ENCODE data around the gene AMPH.
"Not testable (repeated sequence)": the region's sequence is repeated elsewhere in the genome, so short reads cannot be mapped to it uniquely, and the experiment has no call there.

AMPH gene

GRCh38 chr7:38354271-38354851 is 276.8 kb downstream of the AMPH start:
- peaks cover 71% of the 10 kb centered on the region for H3K4me1 ChIP-seq (ENCODE audit: low read depth, poor library complexity, severe bottlenecking)
- H3K4me3 ChIP-seq (IDR thresholded peaks at IDR 0.05; ENCODE audit: insufficient read depth, low read depth, low read length); H3K27me3 ChIP-seq (ENCODE audit: insufficient read depth, low read depth); H4K20me1 ChIP-seq (ENCODE audit: insufficient read depth); H3K36me3 ChIP-seq (ENCODE audit: insufficient read depth); H2AFZ ChIP-seq (ENCODE audit: low read depth); H3K9ac ChIP-seq: not testable (repeated sequence)
- TF ChIP-seq CTCF (conservative IDR thresholded peaks at IDR 0.05; ENCODE audit: low read depth, low read length): peak; percentile 70
- peak overlapping the region; percentile 58; the same call in 1 of the 2 replicates for H3K27ac ChIP-seq
- peaks cover 14% of the 10 kb centered on the region; the same call in 1 of the 2 replicates for H3K79me2 ChIP-seq (ENCODE audit: insufficient read depth, low read depth)
- 0 out of 2 replicates have a peak overlapping the region, but pooled peaks have one; percentile 24 for H3K4me2 ChIP-seq

GRCh38 chr7:38353431-38353881 is 277.7 kb downstream of the AMPH start:
- Histone ChIP-seq H3K79me2 (ENCODE audit: insufficient read depth, low read depth) (peaks cover 12% of the 10 kb centered on the region; the same call in 1 of the 2 replicates), H3K4me2 (peak overlapping the region; percentile 24), H3K4me1 (ENCODE audit: low read depth, poor library complexity, severe bottlenecking) (peaks cover 65% of the 10 kb centered on the region), H3K27ac (peak overlapping the region; percentile 58)
- H2AFZ ChIP-seq (ENCODE audit: low read depth); H3K36me3 ChIP-seq (ENCODE audit: insufficient read depth); H3K9ac ChIP-seq; H3K4me3 ChIP-seq (IDR thresholded peaks at IDR 0.05; ENCODE audit: insufficient read depth, low read depth, low read length); H3K27me3 ChIP-seq (ENCODE audit: insufficient read depth, low read depth); H4K20me1 ChIP-seq (ENCODE audit: insufficient read depth): not testable (repeated sequence)

GRCh38 chr7:38351601-38352000 is 279.6 kb downstream of the AMPH start:
- no peak for TF ChIP-seq CTCF (conservative IDR thresholded peaks at IDR 0.05; ENCODE audit: low read depth, low read length)
- peak overlapping the region; percentile 88 for H3K4me2 ChIP-seq

GRCh38 chr7:38350777-38351176 is 280.4 kb downstream of the AMPH start:
- Histone ChIP-seq H2AFZ (ENCODE audit: low read depth) (peak overlapping the region; percentile 80; the same call in 1 of the 2 replicates), H3K9ac (peak overlapping the region; percentile 55; the same call in 1 of the 2 replicates)
- H3K36me3 ChIP-seq (ENCODE audit: insufficient read depth): not testable (repeated sequence)

More at GRCh38 chr7:38351601-38352000, 279.6 kb downstream of the AMPH start:
- H3K27ac ChIP-seq: no peak overlapping the region
- peaks cover 63% of the 10 kb centered on the region for H3K4me1 ChIP-seq (ENCODE audit: low read depth, poor library complexity, severe bottlenecking)
- H3K79me2 ChIP-seq (ENCODE audit: insufficient read depth, low read depth): peaks cover 12% of the 10 kb centered on the region; the same call in 1 of the 2 replicates
- no peak overlapping the region for H3K9ac ChIP-seq
- no peak overlapping the region for H3K4me3 ChIP-seq (IDR thresholded peaks at IDR 0.05; ENCODE audit: insufficient read depth, low read depth, low read length)
- no peaks in the 10 kb centered on the region for H4K20me1 ChIP-seq (ENCODE audit: insufficient read depth)
- H3K27me3 ChIP-seq (ENCODE audit: insufficient read depth, low read depth): no peaks in the 10 kb centered on the region
- H2AFZ ChIP-seq (ENCODE audit: low read depth): no peak overlapping the region
- no peaks in the 10 kb centered on the region for H3K36me3 ChIP-seq (ENCODE audit: insufficient read depth)

GRCh38 chr7:38349869-38350583 is 281.1 kb downstream of the AMPH start:
- Histone ChIP-seq H2AFZ (ENCODE audit: low read depth) (peak overlapping the region; percentile 80), H3K4me1 (ENCODE audit: low read depth, poor library complexity, severe bottlenecking) (peaks cover 68% of the 10 kb centered on the region)

More at GRCh38 chr7:38350777-38351176, 280.4 kb downstream of the AMPH start:
- H3K27me3 ChIP-seq (ENCODE audit: insufficient read depth, low read depth); H4K20me1 ChIP-seq (ENCODE audit: insufficient read depth); H3K4me3 ChIP-seq (IDR thresholded peaks at IDR 0.05; ENCODE audit: insufficient read depth, low read depth, low read length): not testable (repeated sequence)
- Histone ChIP-seq H3K4me2 (peak overlapping the region; percentile 88), H3K79me2 (ENCODE audit: insufficient read depth, low read depth) (peaks cover 12% of the 10 kb centered on the region; the same call in 1 of the 2 replicates), H3K4me1 (ENCODE audit: low read depth, poor library complexity, severe bottlenecking) (peaks cover 67% of the 10 kb centered on the region), H3K27ac (peak overlapping the region; percentile 67; the same call in 1 of the 2 replicates)

GRCh38 chr7:38349126-38349795 is 281.9 kb downstream of the AMPH start:
- H3K27me3 ChIP-seq (ENCODE audit: insufficient read depth, low read depth); H4K20me1 ChIP-seq (ENCODE audit: insufficient read depth); H3K79me2 ChIP-seq (ENCODE audit: insufficient read depth, low read depth); H3K36me3 ChIP-seq (ENCODE audit: insufficient read depth); H3K4me3 ChIP-seq (IDR thresholded peaks at IDR 0.05; ENCODE audit: insufficient read depth, low read depth, low read length): not testable (repeated sequence)
- H2AFZ ChIP-seq (ENCODE audit: low read depth): peak overlapping the region; percentile 80
- H3K9ac ChIP-seq: peak overlapping the region; percentile 55; the same call in 1 of the 2 replicates
- H3K4me1 ChIP-seq (ENCODE audit: low read depth, poor library complexity, severe bottlenecking): peaks cover 73% of the 10 kb centered on the region
- peak overlapping the region; percentile 88 for H3K4me2 ChIP-seq
- H3K27ac ChIP-seq: peak overlapping the region; percentile 67

More at GRCh38 chr7:38349869-38350583, 281.1 kb downstream of the AMPH start:
- H3K4me3 ChIP-seq (IDR thresholded peaks at IDR 0.05; ENCODE audit: insufficient read depth, low read depth, low read length); H3K27me3 ChIP-seq (ENCODE audit: insufficient read depth, low read depth); H4K20me1 ChIP-seq (ENCODE audit: insufficient read depth); H3K79me2 ChIP-seq (ENCODE audit: insufficient read depth, low read depth); H3K36me3 ChIP-seq (ENCODE audit: insufficient read depth): not testable (repeated sequence)
- Histone ChIP-seq H3K4me2 (peak overlapping the region; percentile 88), H3K27ac (peak overlapping the region; percentile 67), H3K9ac (peak overlapping the region; percentile 55; the same call in 1 of the 2 replicates)
- peak; percentile 60 for TF ChIP-seq CTCF (conservative IDR thresholded peaks at IDR 0.05; ENCODE audit: low read depth, low read length)
